H9 (cell line): ENCODE data around the gene MICALL1. TPM values are rescaled to one million over a fixed set of nuclear protein-coding genes. Genes with fewer than 3 reads are reported as not detected.

Experiments used
- DNase-seq: peaks from one replicate; pipeline ENCODE4 v3.0.0-alpha.2; 2017
- H2AFZ ChIP-seq: one replicate; pipeline ENCODE4 v1.6.1; 2013; ENCODE audit warnings: mild to moderate bottlenecking, low read length, control low read depth, moderate library complexity
- H2AK5ac ChIP-seq: 2 replicates; pipeline ENCODE4 v1.6.1; 2013; ENCODE audit warnings: low read length, control low read depth, mixed read lengths; ENCODE audit not compliant: insufficient read length
- H2BK120ac ChIP-seq: one replicate; pipeline ENCODE4 v1.6.1; 2013; ENCODE audit warnings: low read depth, mild to moderate bottlenecking, low read length, control low read depth, inconsistent platforms; ENCODE audit not compliant: poor library complexity, severe bottlenecking
- H2BK12ac ChIP-seq: 2 replicates; pipeline ENCODE4 v1.6.1; 2013; ENCODE audit warnings: low read length, control low read depth, mixed read lengths, low read depth; ENCODE audit not compliant: insufficient read length
- H2BK15ac ChIP-seq: 2 replicates; pipeline ENCODE4 v1.6.1; 2013; ENCODE audit warnings: low read depth, low read length, control low read depth
- H2BK20ac ChIP-seq: one replicate; pipeline ENCODE4 v1.6.1; 2013; ENCODE audit warnings: low read depth, mild to moderate bottlenecking, low read length, control low read depth, inconsistent platforms; ENCODE audit not compliant: poor library complexity, severe bottlenecking
- H2BK5ac ChIP-seq: 2 replicates; pipeline ENCODE4 v1.6.1; 2013; ENCODE audit warnings: low read length, control low read depth, mixed read lengths; ENCODE audit not compliant: insufficient read length
- H3K14ac ChIP-seq: 2 replicates; pipeline ENCODE4 v1.6.1; 2013; ENCODE audit warnings: low read length, control low read depth; ENCODE audit not compliant: insufficient read depth
- H3K18ac ChIP-seq: 2 replicates; pipeline ENCODE4 v1.6.1; 2013; ENCODE audit warnings: low read depth, mild to moderate bottlenecking, mixed read lengths, low read length, control low read depth; ENCODE audit not compliant: insufficient read length
- H3K23ac ChIP-seq: 2 replicates; pipeline ENCODE4 v1.6.1; 2013; ENCODE audit warnings: low read length, control low read depth, mixed read lengths, low read depth; ENCODE audit not compliant: insufficient read length
- H3K23me2 ChIP-seq: 2 replicates; pipeline ENCODE4 v1.6.1; 2013; ENCODE audit warnings: low read depth, mild to moderate bottlenecking, mixed read lengths, low read length, control low read depth; ENCODE audit not compliant: insufficient read length, poor library complexity, severe bottlenecking
- H3K27ac ChIP-seq: 2 replicates; pipeline ENCODE4 v1.5.1; 2013; ENCODE audit warnings: low read length, control low read depth, mixed read lengths, low read depth; ENCODE audit not compliant: insufficient read length
- H3K27me3 ChIP-seq: 2 replicates; pipeline ENCODE4 v1.6.1; 2013; ENCODE audit warnings: low read length, control low read depth, inconsistent platforms; ENCODE audit not compliant: insufficient read depth
- H3K4ac ChIP-seq: 2 replicates; pipeline ENCODE4 v1.6.1; 2013; ENCODE audit warnings: low read depth, mild to moderate bottlenecking, control low read depth, inconsistent platforms, low read length, moderate library complexity
- H3K4me1 ChIP-seq: 2 replicates; pipeline ENCODE4 v1.6.1; 2013; ENCODE audit warnings: low read length, control low read depth, inconsistent platforms; ENCODE audit not compliant: insufficient read depth
- H3K4me2 ChIP-seq: 2 replicates; pipeline ENCODE4 v1.6.1; 2013; ENCODE audit warnings: low read length, control low read depth, mixed read lengths; ENCODE audit not compliant: insufficient read length, insufficient read depth
- H3K56ac ChIP-seq: 2 replicates; pipeline ENCODE4 v1.6.1; 2013; ENCODE audit warnings: low read depth, mild to moderate bottlenecking, mixed read lengths, low read length, control low read depth; ENCODE audit not compliant: insufficient read length
- H3K79me1 ChIP-seq: 2 replicates; pipeline ENCODE4 v1.6.1; 2013; ENCODE audit warnings: low read depth, mild to moderate bottlenecking, moderate library complexity, low read length, control low read depth, inconsistent platforms; ENCODE audit not compliant: insufficient read depth, poor library complexity, severe bottlenecking
- H3K79me2 ChIP-seq: 2 replicates; pipeline ENCODE4 v1.6.1; 2013; ENCODE audit warnings: low read length, control low read depth, inconsistent platforms; ENCODE audit not compliant: insufficient read depth
- H3K9ac ChIP-seq: 2 replicates; pipeline ENCODE4 v1.6.1; 2013; ENCODE audit warnings: low read length, control low read depth, mixed read lengths; ENCODE audit not compliant: insufficient read length; ENCODE audit errors: extremely low read depth
- H3K9me3 ChIP-seq: one replicate; pipeline ENCODE4 v1.6.1; 2013; ENCODE audit warnings: low read depth, low read length, inconsistent platforms; ENCODE audit not compliant: control insufficient read depth
- H3T11ph ChIP-seq: one replicate; pipeline ENCODE4 v1.6.1; 2013; ENCODE audit warnings: mild to moderate bottlenecking, low read length, control low read depth, inconsistent platforms
- H4K20me1 ChIP-seq: one replicate; pipeline ENCODE4 v1.6.1; 2013; ENCODE audit not compliant: control insufficient read depth, insufficient read length, insufficient read depth
- H4K5ac ChIP-seq: 2 replicates; pipeline ENCODE4 v1.6.1; 2013; ENCODE audit warnings: low read depth, mild to moderate bottlenecking, mixed read lengths, low read length, control low read depth; ENCODE audit not compliant: insufficient read length
- H4K8ac ChIP-seq: replicated peaks from 2 replicates; pipeline ENCODE4 v1.6.1; 2013; ENCODE audit warnings: low read length, control low read depth, mixed read lengths, low read depth; ENCODE audit not compliant: insufficient read length
- H4K91ac ChIP-seq: 2 replicates; pipeline ENCODE4 v1.6.1; 2013; ENCODE audit warnings: low read depth, mild to moderate bottlenecking, moderate library complexity, mixed read lengths, low read length, control low read depth; ENCODE audit not compliant: insufficient read length
- H3K27ac Mint-ChIP-seq, 3 experiments: 2 replicates in 2 of 3; 3 replicates in 1 of 3; pipeline ENCODE4 v1.8.0; 2020 to 2021; ENCODE audit warnings: mixed read lengths in 3 of 3, mild to moderate bottlenecking in 1 of 3, moderate library complexity in 1 of 3
- H3K27me3 Mint-ChIP-seq: 2 replicates; pipeline ENCODE4 v1.8.0; 2021; ENCODE audit warnings: low read depth, mild to moderate bottlenecking, moderate library complexity, mixed read lengths
- H3K36me3 Mint-ChIP-seq, 3 experiments: 2 replicates in 2 of 3; 3 replicates in 1 of 3; pipeline ENCODE4 v1.8.0; 2020 to 2021; ENCODE audit warnings: low read depth in 3 of 3, mixed read lengths in 3 of 3; ENCODE audit not compliant: insufficient read depth in 1 of 3
- H3K4me1 Mint-ChIP-seq, 2 experiments: 2 replicates each; pipeline ENCODE4 v1.8.0; 2020; ENCODE audit warnings: mixed read lengths in 2 of 2
- H3K4me3 Mint-ChIP-seq, 2 experiments: 2 replicates in 1 of 2; 3 replicates in 1 of 2; pipeline ENCODE4 v1.8.0; 2020 to 2021; ENCODE audit warnings: mild to moderate bottlenecking in 2 of 2, mixed read lengths in 2 of 2, moderate library complexity in 1 of 2
- H3K9me3 Mint-ChIP-seq, 2 experiments: 2 replicates in 1 of 2; 3 replicates in 1 of 2; pipeline ENCODE4 v1.8.0; 2020; ENCODE audit warnings: mild to moderate bottlenecking in 2 of 2, mixed read lengths in 2 of 2, moderate library complexity in 1 of 2
- CTCF ChIP-seq: fragments of 200-600 bp; sonication (generic); conservative IDR thresholded peaks from 3 replicates; pipeline ENCODE4 v1.8.0; 2021; ENCODE audit warnings: antibody characterized with exemption, mild to moderate bottlenecking
- WGBS: extraction: QIAGEN DNeasy Blood & Tissue Kit; methylation state at CpG from one replicate; pipeline ENCODE4 v1.1.7; 2013; ENCODE audit warnings: missing lambda C conversion rate, low lambda C conversion rate, mixed read lengths; ENCODE audit not compliant: insufficient read length; ENCODE audit errors: extremely low coverage; 5-methylcytosine and 5-hydroxymethylcytosine counted together
- total RNA-seq: library from RNA; stranded (reverse); gene quantifications from 2 replicates; pipeline ENCODE4 v1.2.1, GENCODE V29; 2021

MICALL1 gene
- total RNA-seq, 1 experiment from 2014 or later, result 33.3 TPM

GRCh38 chr22:37870273-37870672 is 35.8 kb upstream of the MICALL1 start:
- Histone ChIP-seq H3K23ac (no peak overlapping the region), H3K18ac (no peak overlapping the region), H3K27ac (no peak overlapping the region), H4K91ac (no peak overlapping the region), H3K56ac (no peak overlapping the region), H2BK5ac (no peak overlapping the region), H2BK120ac (no peak overlapping the region), H3K4ac (no peak overlapping the region), H4K8ac (no peak overlapping the region), H3K79me1 (peaks cover 3% of the 10 kb centered on the region), H3T11ph (no peak overlapping the region), H2BK20ac (no peak overlapping the region), H2AK5ac (no peak overlapping the region), H4K5ac (no peak overlapping the region), H2BK15ac (no peak overlapping the region), H3K14ac (no peak overlapping the region), H3K4me2 (no peak overlapping the region), H3K4me1 (no peaks in the 10 kb centered on the region), H3K9ac (no peak overlapping the region), H2AFZ (no peak overlapping the region), H3K23me2 (no peaks in the 10 kb centered on the region), H3K79me2 (no peaks in the 10 kb centered on the region; the same call in 1 of the 2 replicates), H2BK12ac (no peak overlapping the region), H3K27me3 (no peaks in the 10 kb centered on the region), H4K20me1 (no peaks in the 10 kb centered on the region), H3K9me3 (no peaks in the 10 kb centered on the region)
- no peak for TF ChIP-seq CTCF
- Mint-ChIP-seq H3K4me3 (no peak overlapping the region), H3K36me3 (peaks cover 58 to 91% (median 82%) of the 10 kb centered on the region in 3 experiments; a peak in 6 of 7 replicates), H3K27ac (peak overlapping the region in 1 of 3 experiments; percentile 14; a peak in 1 of 7 replicates), H3K27me3 (no peaks in the 10 kb centered on the region), H3K4me1 (no peaks in the 10 kb centered on the region), H3K9me3 (no peaks in the 10 kb centered on the region)
- WGBS, result no CpG with 5 or more reads among the region's 7 CpGs
- no peak for DNase-seq
